Activated CD8-positive, alpha-beta memory T cell treated with anti-CD3 and anti-CD28 coated beads, Interleukin-2, amount 50 U/mL, for 24 hours (primary cell): ENCODE measurements around the gene TMPRSS3.
"Not testable (repeated sequence)": the region's sequence is repeated elsewhere in the genome, so short reads cannot be mapped to it uniquely, and the experiment has no call there.

Experiments used
- DNase-seq: peaks from one replicate; pipeline ENCODE4 v3.0.0-alpha.2; 2020; ENCODE audit errors: extremely low read depth

The TMPRSS3 gene

GRCh38 chr21:42408718-42409117 is 12.9 kb upstream of the TMPRSS3 start:
- DNase-seq, result not testable (repeated sequence)

GRCh38 chr21:42407476-42407875 is 11.6 kb upstream of the TMPRSS3 start:
- DNase-seq, result no peak

- no peak for DNase-seq
These were observed 11.0 kb upstream of the TMPRSS3 start for GRCh38 chr21:42406866-42407265.

- DNase-seq, result no peak
These were observed 10.4 kb upstream of the TMPRSS3 start for GRCh38 chr21:42406201-42406621.

- no peak for DNase-seq
These were observed 9.5 kb upstream of the TMPRSS3 start for GRCh38 chr21:42405064-42406013.

GRCh38 chr21:42404539-42404938 is 8.7 kb upstream of the TMPRSS3 start:
- no peak for DNase-seq

- no peak for DNase-seq
These were observed 7.9 kb upstream of the TMPRSS3 start, which contains the start of gene UBASH3A for GRCh38 chr21:42403611-42404231. TSS of gene UBASH3A (plus strand) at chr21:42403902. CDS start at chr21:42403946, 44 bp downstream.

- no peak for DNase-seq
These were observed 6.0 kb upstream of the TMPRSS3 start for GRCh38 chr21:42401820-42402251.

- no peak for DNase-seq
These were observed 5.3 kb upstream of the TMPRSS3 start for GRCh38 chr21:42401154-42401553.

GRCh38 chr21:42400525-42400924 is 4.7 kb upstream of the TMPRSS3 start:
- no peak for DNase-seq

GRCh38 chr21:42398436-42399028 is 2.7 kb upstream of the TMPRSS3 start:
- DNase-seq, result no peak

- DNase-seq, result no peak
These were observed 2.0 kb upstream of the TMPRSS3 start for GRCh38 chr21:42397746-42398394.

GRCh38 chr21:42396799-42397745 is 1.2 kb upstream of the TMPRSS3 start:
- no peak for DNase-seq

GRCh38 chr21:42395302-42395701 is 550 bp downstream of the TMPRSS3 start:
- DNase-seq, result no peak

GRCh38 chr21:42393443-42393950 is 2.4 kb downstream of the TMPRSS3 start:
- no peak for DNase-seq

- no peak for DNase-seq
These were observed 3.0 kb downstream of the TMPRSS3 start for GRCh38 chr21:42392731-42393442.

GRCh38 chr21:42391297-42391696 is 4.6 kb downstream of the TMPRSS3 start:
- no peak for DNase-seq

- no peak for DNase-seq
These were observed 5.2 kb downstream of the TMPRSS3 start for GRCh38 chr21:42390696-42391095.

GRCh38 chr21:42390193-42390592 is 5.7 kb downstream of the TMPRSS3 start:
- no peak for DNase-seq

GRCh38 chr21:42389449-42389835 is 6.4 kb downstream of the TMPRSS3 start:
- DNase-seq, result no peak
